Fibroblast of lung (primary cell): ENCODE data around the gene PRDX2. TPM values are rescaled to one million over a fixed set of nuclear protein-coding genes. Genes with fewer than 3 reads are reported as not detected.
"Not testable (repeated sequence)": the region's sequence is repeated elsewhere in the genome, so short reads cannot be mapped to it uniquely, and the experiment has no call there.

Experiments used
- DNase-seq, 2 donors: peaks; one replicate each; pipeline versions ENCODE4 v3.0.0 to v3.0.0-alpha.2; 2010; ENCODE audit warnings: low read depth in 2 of 2
- H2AFZ ChIP-seq: 2 replicates; pipeline ENCODE4 v1.5.1; 2012; ENCODE audit warnings: low read length, control low read depth, inconsistent platforms
- H3K27ac ChIP-seq: 2 replicates; pipeline ENCODE4 v1.5.1; 2011; ENCODE audit warnings: low read length, control low read depth; ENCODE audit not compliant: insufficient read depth
- H3K27me3 ChIP-seq: 2 replicates; pipeline ENCODE4 v1.5.1; 2011; ENCODE audit warnings: mild to moderate bottlenecking, low read length; ENCODE audit not compliant: control insufficient read depth, insufficient read depth
- H3K36me3 ChIP-seq: 2 replicates; pipeline ENCODE4 v1.5.1; 2011; ENCODE audit warnings: low read length; ENCODE audit not compliant: control insufficient read depth, insufficient read depth
- H3K4me1 ChIP-seq: 2 replicates; pipeline ENCODE4 v1.5.1; 2011; ENCODE audit warnings: low read length; ENCODE audit not compliant: control insufficient read depth, insufficient read depth; ENCODE audit errors: extremely low read depth
- H3K4me2 ChIP-seq: 2 replicates; pipeline ENCODE4 v1.5.1; 2011; ENCODE audit warnings: low read length, control low read depth; ENCODE audit not compliant: insufficient read depth; ENCODE audit errors: extremely low read depth
- H3K4me3 ChIP-seq, 4 experiments: fragments of 200-600 bp in 1 of 4; sonication (generic) in 1 of 4; replicated peaks in 1 of 4; 2 replicates each; pipeline ENCODE4 v1.5.1; 2011 to 2016; ENCODE audit warnings: low read length in 4 of 4, low read depth in 3 of 4, mild to moderate bottlenecking in 3 of 4, control low read depth in 2 of 4, inconsistent platforms in 1 of 4, mixed read lengths in 1 of 4; ENCODE audit not compliant: insufficient read depth in 1 of 4; ENCODE audit errors: control extremely low read depth in 1 of 4
- H3K79me2 ChIP-seq: 2 replicates; pipeline ENCODE4 v1.5.1; 2012; ENCODE audit warnings: mild to moderate bottlenecking, low read length, inconsistent platforms; ENCODE audit not compliant: control insufficient read depth, insufficient read depth
- H3K9ac ChIP-seq: 2 replicates; pipeline ENCODE4 v1.5.1; 2011; ENCODE audit warnings: mild to moderate bottlenecking, low read length, control low read depth; ENCODE audit not compliant: insufficient read depth
- H3K9me3 ChIP-seq: 2 replicates; pipeline ENCODE4 v1.5.1; 2012; ENCODE audit warnings: low read depth, low read length; ENCODE audit not compliant: control insufficient read depth, insufficient read depth
- H4K20me1 ChIP-seq: 2 replicates; pipeline ENCODE4 v1.5.1; 2011; ENCODE audit warnings: low read length; ENCODE audit not compliant: control insufficient read depth, insufficient read depth; ENCODE audit errors: extremely low read depth
- CTCF ChIP-seq, 2 donors: IDR thresholded peaks in 1 of 2; conservative IDR thresholded peaks in 1 of 2; 1 replicate in 1 of 2; 2 replicates in 1 of 2; pipeline ENCODE4 v1.5.1; 2011 to 2012; ENCODE audit warnings: low read length in 2 of 2, control low read depth in 1 of 2, inconsistent platforms in 1 of 2, low read depth in 1 of 2, mild to moderate bottlenecking in 1 of 2
- EZH2 ChIP-seq: IDR thresholded peaks from 2 replicates; pipeline ENCODE4 v1.5.1; 2012; ENCODE audit warnings: low read length, control low read depth, mild to moderate bottlenecking; ENCODE audit errors: missing control alignments
- polyA minus RNA-seq: library from RNA; depleted of rRNA, polyadenylated mRNA; stranded (reverse); fragments of >200 nt; gene quantifications from 2 replicates; pipeline ENCODE4 v1.2.3, GENCODE V29; 2011; ENCODE audit warnings: low replicate concordance
- polyA plus RNA-seq, 2 donors: library from polyadenylated mRNA; depleted of rRNA in 1 of 2; stranded (reverse) in 1 of 2; unstranded in 1 of 2; fragments of >200 nt; gene quantifications; 2 replicates each; pipeline ENCODE4 v1.2.1, GENCODE V29; 2011 to 2012; ENCODE audit warnings: missing spikeins in 1 of 2
- total RNA-seq: library from RNA; depleted of rRNA; stranded (reverse); fragments of >200 nt; gene quantifications from 2 replicates; pipeline ENCODE4 v1.2.1, GENCODE V29; 2014

PRDX2 gene
- total RNA-seq: 166 and 228 TPM in 2 replicates
- polyA plus RNA-seq: 186 and 294 TPM in 2 replicates
- polyA plus RNA-seq (2012): 216 and 316 TPM in 2 replicates
- polyA minus RNA-seq: 512 and 667 TPM in 2 replicates

- DNase-seq: peak; percentile 68 to 71
- Histone ChIP-seq H3K27ac (peak within 1 kb of the TSS; percentile 52), H3K9me3 (no peaks in the 10 kb centered on the region)
These were observed at the start of gene PRDX2, which contains the start of gene THSD8 for GRCh38 chr19:12801466-12802266. Gene PRDX2 (minus strand): TSS chr19:12801800. CDS start chr19:12801261, 539 bp downstream. Gene THSD8 (plus strand): TSS chr19:12802069. CDS start chr19:12802072, 3 bp downstream.

GRCh38 chr19:12847159-12848139, 45.8 kb upstream of the PRDX2 start:
- DNase-seq: peak; percentile 66 to 67
- Histone ChIP-seq H3K4me2 (peak overlapping the region; percentile 88), H2AFZ (peak overlapping the region; percentile 95), H3K79me2 (no peaks in the 10 kb centered on the region), H3K27me3 (no peaks in the 10 kb centered on the region), H3K9ac (peak overlapping the region; percentile 42), H4K20me1 (no peaks in the 10 kb centered on the region), H3K4me3 (peak overlapping the region in 3 of 4 experiments; percentile 16 to 43 (median 37)), H3K36me3 (no peaks in the 10 kb centered on the region), H3K9me3 (no peaks in the 10 kb centered on the region), H3K27ac (no peak overlapping the region), H3K4me1 (peaks cover 3% of the 10 kb centered on the region)
- TF ChIP-seq CTCF (conservative IDR thresholded peaks at IDR 0.05 in 1 of 2, IDR thresholded peaks at IDR 0.05 in 1 of 2; ENCODE audit: low read depth in 1 of 2, low read length in 2 of 2) (peak; percentile 68 to 90), EZH2 (no peak)

More at GRCh38 chr19:12801466-12802266, at the start of gene PRDX2, which contains the start of gene THSD8:
- no peak for TF ChIP-seq EZH2
- peak; percentile 2 to 3 for TF ChIP-seq CTCF (conservative IDR thresholded peaks at IDR 0.05 in 1 of 2, IDR thresholded peaks at IDR 0.05 in 1 of 2; ENCODE audit: low read depth in 1 of 2, low read length in 2 of 2)
- Histone ChIP-seq H3K4me3 (peak within 1 kb of the TSS; percentile 79 to 87 (median 85)), H3K4me2 (peak within 1 kb of the TSS; percentile 99), H4K20me1 (no peaks in the 10 kb centered on the region), H3K27me3 (no peaks in the 10 kb centered on the region), H3K4me1 (peaks cover 7% of the 10 kb centered on the region), H3K9ac (peak within 1 kb of the TSS; percentile 73), H2AFZ (peak within 1 kb of the TSS; percentile 91), H3K79me2 (peaks cover 3% of the 10 kb centered on the region), H3K36me3 (no peaks in the 10 kb centered on the region)

- not testable (repeated sequence) for H3K27me3 ChIP-seq, H3K9ac ChIP-seq, H3K27ac ChIP-seq, H2AFZ ChIP-seq, H4K20me1 ChIP-seq, H3K4me1 ChIP-seq, H3K4me2 ChIP-seq, H3K79me2 ChIP-seq, H3K9me3 ChIP-seq, DNase-seq, H3K4me3 ChIP-seq, H3K36me3 ChIP-seq
These were observed 45.0 kb upstream of the PRDX2 start for GRCh38 chr19:12846613-12847012.
